ENCODE data around the gene GRIN3A. TPM values are rescaled to one million over a fixed set of nuclear protein-coding genes. Genes with fewer than 3 reads are reported as not detected.

Gene GRIN3A
- total and polyA plus RNA-seq, 4 donors = 0.02 to 0.11 (median 0.07) TPM

GRCh38 chr9:101572316-101572715, 166.1 kb downstream of the GRIN3A start:
- H3K27me3 ChIP-seq (ENCODE audit: control insufficient read depth in 3 of 3, insufficient read depth in 3 of 3, low read length in 2 of 3) = no peaks in the 10 kb centered on the region
- ATAC-seq (ENCODE audit: insufficient read depth, low FRiP score) (no peak), DNase-seq (no peak)
- H3K9ac ChIP-seq (ENCODE audit: insufficient read depth in 1 of 2, low read length in 2 of 2) = no peak overlapping the region
- WGBS, 2 donors = 52 to 63% methylated on average over 2 of the region's 2 CpGs
- no peak overlapping the region for H3K4me3 ChIP-seq
- H3K4me1 ChIP-seq (ENCODE audit: control insufficient read depth in 5 of 5, insufficient read depth in 5 of 5, low read length in 5 of 5) = no peaks in the 10 kb centered on the region
- H3K9me3 ChIP-seq (ENCODE audit: control insufficient read depth in 4 of 4, insufficient read depth in 3 of 4, low read length in 3 of 4) = no peaks in the 10 kb centered on the region
- no peak for TF ChIP-seq CTCF (IDR thresholded peaks at IDR 0.05; ENCODE audit: control extremely low read depth, extremely low read depth)
- H3K36me3 ChIP-seq (ENCODE audit: control insufficient read depth in 4 of 4, insufficient read depth in 4 of 4, low read length in 4 of 4) = peaks cover 0 to 9% (median 6%) of the 10 kb centered on the region in 4 donors
- H3K27ac ChIP-seq (ENCODE audit: low read depth in 1 of 2, low read length in 1 of 2) = no peak overlapping the region

- no peak overlapping the region for H3K4me3 ChIP-seq
- no peak for DNase-seq
- peaks cover 4 to 13% (median 6%) of the 10 kb centered on the region in 4 donors for H3K36me3 ChIP-seq (ENCODE audit: control insufficient read depth in 4 of 4, insufficient read depth in 4 of 4, low read length in 4 of 4)
- no peak overlapping the region for H3K27ac ChIP-seq (ENCODE audit: low read depth in 1 of 2, low read length in 1 of 2)
- no peaks in the 10 kb centered on the region for H3K9me3 ChIP-seq (ENCODE audit: control insufficient read depth in 4 of 4, insufficient read depth in 3 of 4, low read length in 3 of 4)
- no peak overlapping the region for H3K9ac ChIP-seq (ENCODE audit: insufficient read depth in 1 of 2, low read length in 2 of 2)
- WGBS, 2 donors = 42 to 55% methylated on average over 1 of the region's 1 CpG
- no peaks in the 10 kb centered on the region for H3K27me3 ChIP-seq (ENCODE audit: control insufficient read depth in 3 of 3, insufficient read depth in 3 of 3, low read length in 2 of 3)
- ATAC-seq (ENCODE audit: insufficient read depth, low FRiP score) = no peak
- no peak for TF ChIP-seq CTCF (IDR thresholded peaks at IDR 0.05; ENCODE audit: control extremely low read depth, extremely low read depth)
- H3K4me1 ChIP-seq (ENCODE audit: control insufficient read depth in 5 of 5, insufficient read depth in 5 of 5, low read length in 5 of 5) = no peaks in the 10 kb centered on the region
These were observed 167.3 kb downstream of the GRIN3A start for GRCh38 chr9:101571114-101571513.

GRCh38 chr9:101569741-101570501, 168.5 kb downstream of the GRIN3A start:
- no peak for TF ChIP-seq CTCF (IDR thresholded peaks at IDR 0.05; ENCODE audit: control extremely low read depth, extremely low read depth)
- Histone ChIP-seq H3K36me3 (ENCODE audit: control insufficient read depth in 4 of 4, insufficient read depth in 4 of 4, low read length in 4 of 4) (peaks cover 4 to 20% (median 11%) of the 10 kb centered on the region in 4 donors), H3K27me3 (ENCODE audit: control insufficient read depth in 3 of 3, insufficient read depth in 3 of 3, low read length in 2 of 3) (no peaks in the 10 kb centered on the region), H3K4me3 (no peak overlapping the region), H3K4me1 (ENCODE audit: control insufficient read depth in 5 of 5, insufficient read depth in 5 of 5, low read length in 5 of 5) (no peaks in the 10 kb centered on the region), H3K27ac (ENCODE audit: low read depth in 1 of 2, low read length in 1 of 2) (no peak overlapping the region), H3K9ac (ENCODE audit: insufficient read depth in 1 of 2, low read length in 2 of 2) (no peak overlapping the region), H3K9me3 (ENCODE audit: control insufficient read depth in 4 of 4, insufficient read depth in 3 of 4, low read length in 3 of 4) (no peaks in the 10 kb centered on the region)
- ATAC-seq (ENCODE audit: insufficient read depth, low FRiP score) = no peak
- 86 to 88% methylated on average over 5 of the region's 5 CpGs for WGBS, 2 donors
- DNase-seq = no peak

All from lung (tissue), 12 donors.